Fibroblast of lung (primary cell): ENCODE data around the gene TMEM26.

Experiments
- CTCF ChIP-seq, 2 donors: IDR thresholded peaks in 1 of 2; conservative IDR thresholded peaks in 1 of 2; 1 replicate in 1 of 2; 2 replicates in 1 of 2; pipeline ENCODE4 v1.5.1; 2011 to 2012; ENCODE audit warnings: low read length in 2 of 2, control low read depth in 1 of 2, inconsistent platforms in 1 of 2, low read depth in 1 of 2, mild to moderate bottlenecking in 1 of 2
- EZH2 ChIP-seq: IDR thresholded peaks from 2 replicates; pipeline ENCODE4 v1.5.1; 2012; ENCODE audit warnings: low read length, control low read depth, mild to moderate bottlenecking; ENCODE audit errors: missing control alignments

GRCh38 chr10:61448841-61449600 is 4.2 kb downstream of the TMEM26 start:
- TF ChIP-seq CTCF (conservative IDR thresholded peaks at IDR 0.05 in 1 of 2, IDR thresholded peaks at IDR 0.05 in 1 of 2; ENCODE audit: low read depth in 1 of 2, low read length in 2 of 2) = no peak
- no peak for TF ChIP-seq EZH2
